GM12878 (cell line): Measurements from ENCODE around the gene COPZ1. TPM values are rescaled to one million over a fixed set of nuclear protein-coding genes. Genes with fewer than 3 reads are reported as not detected.

ENCODE experiments used
- BACH1 ChIP-seq: fragments of 450-650 bp; IDR thresholded peaks from 2 replicates; pipeline ENCODE4 v1.6.1; 2017; ENCODE audit warnings: mild to moderate bottlenecking, borderline replicate concordance
- ELK1 ChIP-seq: IDR thresholded peaks from 2 replicates; pipeline ENCODE4 v1.6.1; 2012; ENCODE audit warnings: low read depth, low read length, improper control_type of control experiment
- NFYA ChIP-seq: IDR thresholded peaks from 2 replicates; pipeline ENCODE4 v1.6.1; 2011; ENCODE audit warnings: low read depth, mild to moderate bottlenecking, low read length, improper control_type of control experiment, borderline replicate concordance
- NR2C1 ChIP-seq: fragments of 450-650 bp; IDR thresholded peaks from 2 replicates; pipeline ENCODE4 v1.6.1; 2017; ENCODE audit warnings: antibody characterized with exemption, mild to moderate bottlenecking, moderate library complexity
- RBBP5 ChIP-seq: fragments of 200-600 bp; sonication (generic); conservative IDR thresholded peaks from 2 replicates; pipeline ENCODE4 v1.6.1; 2016
- SRF ChIP-seq, 2 experiments: IDR thresholded peaks; 2 replicates each; pipeline ENCODE4 v1.6.1; 2011; ENCODE audit warnings: low read depth in 2 of 2, low read length in 2 of 2, mild to moderate bottlenecking in 1 of 2, moderate library complexity in 1 of 2
- STAT1 ChIP-seq: fragments of 450-650 bp; conservative IDR thresholded peaks from 2 replicates; pipeline ENCODE4 v1.6.1; 2014; ENCODE audit warnings: antibody characterized with exemption, mild to moderate bottlenecking
- polyA plus RNA-seq, 11 experiments: library from polyadenylated mRNA; depleted of rRNA in 4 of 11; unstranded in 6 of 11; stranded (reverse) in 5 of 11; fragments of >200 nt; fragmentation: Nextera tagmentation in 4 of 11; fragmentation: Illumina TruSeq in 1 of 11; extraction: Ambion mirVana in 4 of 11; extraction: Trizol in 1 of 11; gene quantifications; 1 replicate in 1 of 11; 2 replicates in 10 of 11; pipeline versions ENCODE4 v1.2.1 to v1.2.3, GENCODE V29; 2011 to 2016; ENCODE audit warnings: inconsistent platforms in 2 of 11, missing spikeins in 2 of 11, low read depth in 1 of 11
- total RNA-seq, 4 experiments: library from RNA; depleted of rRNA in 3 of 4; stranded (reverse); fragments of >200 nt in 3 of 4; fragmentation: Illumina TruSeq in 1 of 4; extraction: Trizol in 1 of 4; gene quantifications; 2 replicates each; pipeline versions ENCODE4 v1.2.1 to v1.2.3, GENCODE V29; 2013 to 2021
- TF ChIP-seq, protein P1 (sequence below): fragments of 450-650 bp; IDR thresholded peaks from 2 replicates; pipeline ENCODE4 v1.6.1; 2017; ENCODE audit warnings: antibody characterized with exemption, mild to moderate bottlenecking, moderate library complexity

Gene COPZ1
- total and polyA plus RNA-seq, 10 of the 15 experiments (the other 5 are each of a cell fraction or from before 2014, with no cell fraction given), result 112 to 378 (median 184) TPM

DNA sequence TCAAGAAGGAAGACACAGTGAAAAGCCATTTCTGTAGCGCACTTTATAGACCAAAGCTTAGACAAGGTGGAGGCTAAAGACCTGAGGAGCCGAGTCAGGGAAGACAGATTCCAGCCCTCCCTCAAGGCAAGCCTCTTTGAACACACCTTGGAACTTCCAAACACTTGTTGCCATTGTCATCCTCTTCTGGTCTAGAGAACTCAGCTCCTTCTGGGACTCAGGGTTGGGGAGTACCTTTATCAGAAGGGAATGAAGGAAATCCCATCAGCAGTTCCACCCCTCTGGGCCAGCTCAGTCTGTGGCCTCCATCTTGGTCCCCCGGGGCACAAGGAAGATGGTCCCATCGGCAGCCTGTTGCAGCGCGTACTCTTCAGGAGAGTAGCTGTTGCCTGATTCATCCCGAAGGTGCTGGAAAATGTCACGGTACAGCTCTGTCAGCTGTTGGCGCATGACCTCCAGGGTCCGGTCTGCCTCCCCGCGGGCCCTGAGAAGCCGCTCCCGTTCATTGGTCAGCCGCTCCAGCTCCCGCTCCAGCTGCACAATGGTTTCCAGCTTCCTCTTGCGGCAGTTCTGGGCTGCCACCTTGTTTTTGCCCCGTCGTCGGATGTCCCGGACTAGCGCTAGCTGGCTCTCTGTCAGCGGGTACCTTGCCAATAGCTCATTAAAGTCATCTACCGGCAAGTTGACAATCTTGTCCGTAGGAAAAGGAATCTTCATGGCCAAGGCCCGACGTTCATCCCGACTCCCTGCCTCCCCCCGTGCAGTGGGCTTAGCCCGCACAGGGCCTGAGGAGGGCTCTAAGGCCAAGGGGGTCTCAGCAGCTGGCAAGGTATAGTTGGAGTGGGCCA, 32.6 kb upstream of the COPZ1 start (continued):
- TF ChIP-seq BACH1 (no peak), SRF (IDR thresholded peaks at IDR 0.05; ENCODE audit: low read depth in 2 of 2, low read length in 2 of 2) (no peak), ELK1 (no peak), NFYA (no peak), NR2C1 (no peak), STAT1 (no peak), RBBP5 (no peak)
- TF ChIP-seq, protein P1, sequence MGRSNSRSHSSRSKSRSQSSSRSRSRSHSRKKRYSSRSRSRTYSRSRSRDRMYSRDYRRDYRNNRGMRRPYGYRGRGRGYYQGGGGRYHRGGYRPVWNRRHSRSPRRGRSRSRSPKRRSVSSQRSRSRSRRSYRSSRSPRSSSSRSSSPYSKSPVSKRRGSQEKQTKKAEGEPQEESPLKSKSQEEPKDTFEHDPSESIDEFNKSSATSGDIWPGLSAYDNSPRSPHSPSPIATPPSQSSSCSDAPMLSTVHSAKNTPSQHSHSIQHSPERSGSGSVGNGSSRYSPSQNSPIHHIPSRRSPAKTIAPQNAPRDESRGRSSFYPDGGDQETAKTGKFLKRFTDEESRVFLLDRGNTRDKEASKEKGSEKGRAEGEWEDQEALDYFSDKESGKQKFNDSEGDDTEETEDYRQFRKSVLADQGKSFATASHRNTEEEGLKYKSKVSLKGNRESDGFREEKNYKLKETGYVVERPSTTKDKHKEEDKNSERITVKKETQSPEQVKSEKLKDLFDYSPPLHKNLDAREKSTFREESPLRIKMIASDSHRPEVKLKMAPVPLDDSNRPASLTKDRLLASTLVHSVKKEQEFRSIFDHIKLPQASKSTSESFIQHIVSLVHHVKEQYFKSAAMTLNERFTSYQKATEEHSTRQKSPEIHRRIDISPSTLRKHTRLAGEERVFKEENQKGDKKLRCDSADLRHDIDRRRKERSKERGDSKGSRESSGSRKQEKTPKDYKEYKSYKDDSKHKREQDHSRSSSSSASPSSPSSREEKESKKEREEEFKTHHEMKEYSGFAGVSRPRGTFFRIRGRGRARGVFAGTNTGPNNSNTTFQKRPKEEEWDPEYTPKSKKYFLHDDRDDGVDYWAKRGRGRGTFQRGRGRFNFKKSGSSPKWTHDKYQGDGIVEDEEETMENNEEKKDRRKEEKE, result no peak
